DMS153 (cell line): ENCODE data around the gene TMEM237.
"Not testable (repeated sequence)": the region's sequence is repeated elsewhere in the genome, so short reads cannot be mapped to it uniquely, and the experiment has no call there.

Experiments used
- DNase-seq: peaks from one replicate; lab custom pipeline; 2025; lab: John Stamatoyannopoulos, UW

Gene TMEM237

GRCh38 chr2:201643216-201643890, at the start of gene TMEM237:
Gene TMEM237 (minus strand): TSS chr2:201643503. CDS start chr2:201643400, 103 bp downstream.
- no peak for DNase-seq

- DNase-seq = no peak
These were observed 41.9 kb upstream of the TMEM237 start for GRCh38 chr2:201685156-201685555.

- DNase-seq = no peak
These were observed 37.4 kb upstream of the TMEM237 start for GRCh38 chr2:201680743-201681142.

GRCh38 chr2:201678401-201678800, 35.1 kb upstream of the TMEM237 start:
- no peak for DNase-seq

- DNase-seq = no peak
These were observed 32.2 kb upstream of the TMEM237 start for GRCh38 chr2:201675454-201675853.

GRCh38 chr2:201674794-201675193, 31.5 kb upstream of the TMEM237 start:
- DNase-seq = no peak

GRCh38 chr2:201674298-201674697, 31.0 kb upstream of the TMEM237 start:
- DNase-seq = no peak

GRCh38 chr2:201673546-201673945, 30.2 kb upstream of the TMEM237 start:
- DNase-seq = no peak

GRCh38 chr2:201671205-201671604, 27.9 kb upstream of the TMEM237 start:
- not testable (repeated sequence) for DNase-seq

GRCh38 chr2:201669865-201670264, 26.6 kb upstream of the TMEM237 start:
- no peak for DNase-seq

GRCh38 chr2:201668402-201668910, 25.2 kb upstream of the TMEM237 start:
- no peak for DNase-seq

- DNase-seq = no peak
These were observed 21.0 kb upstream of the TMEM237 start for GRCh38 chr2:201664334-201664733.

GRCh38 chr2:201661366-201661765, 18.1 kb upstream of the TMEM237 start:
- no peak for DNase-seq

GRCh38 chr2:201660293-201660895, 17.1 kb upstream of the TMEM237 start:
- no peak for DNase-seq

- no peak for DNase-seq
These were observed 13.4 kb upstream of the TMEM237 start for GRCh38 chr2:201656740-201657139.

GRCh38 chr2:201656102-201656501, 12.8 kb upstream of the TMEM237 start:
- no peak for DNase-seq

GRCh38 chr2:201654616-201655384, 11.5 kb upstream of the TMEM237 start:
- DNase-seq = no peak

- no peak for DNase-seq
These were observed 9.9 kb upstream of the TMEM237 start for GRCh38 chr2:201653221-201653620.

GRCh38 chr2:201649442-201649841, 6.1 kb upstream of the TMEM237 start:
- DNase-seq = no peak

GRCh38 chr2:201647431-201647830, 4.1 kb upstream of the TMEM237 start:
- DNase-seq = no peak

GRCh38 chr2:201644001-201644400, 698 bp upstream of the TMEM237 start:
- DNase-seq = no peak

- no peak for DNase-seq
These were observed 606 bp downstream of the TMEM237 start for GRCh38 chr2:201642579-201643215.
